ENCODE data around the gene TBCD.

TBCD gene

GRCh38 chr17:82810644-82811430 lies 59.0 kb downstream of the TBCD start:
- DNase-seq (ENCODE audit: low read depth in 2 of 2), result no peak

- DNase-seq (ENCODE audit: low read depth in 2 of 2), result no peak
Observed at GRCh38 chr17:82812058-82812457, 60.2 kb downstream of the TBCD start.

GRCh38 chr17:82812601-82813000 lies 60.7 kb downstream of the TBCD start:
- DNase-seq (ENCODE audit: low read depth in 2 of 2), result no peak

GRCh38 chr17:82813299-82814051 lies 61.6 kb downstream of the TBCD start:
- no peak for DNase-seq (ENCODE audit: low read depth in 2 of 2)

GRCh38 chr17:82814834-82815233 lies 63.0 kb downstream of the TBCD start:
- DNase-seq (ENCODE audit: low read depth in 2 of 2), result no peak

- no peak for DNase-seq (ENCODE audit: low read depth in 2 of 2)
Observed at GRCh38 chr17:82815354-82815753, 63.5 kb downstream of the TBCD start.

- DNase-seq (ENCODE audit: low read depth in 2 of 2), result no peak
Observed at GRCh38 chr17:82815790-82816305, 64.0 kb downstream of the TBCD start.

GRCh38 chr17:82816358-82816757 lies 64.5 kb downstream of the TBCD start:
- no peak for DNase-seq (ENCODE audit: low read depth in 2 of 2)

GRCh38 chr17:82817947-82818346 lies 66.1 kb downstream of the TBCD start:
- no peak for DNase-seq (ENCODE audit: low read depth in 2 of 2)

GRCh38 chr17:82820278-82821251 lies 68.7 kb downstream of the TBCD start:
- DNase-seq (ENCODE audit: low read depth in 2 of 2), result no peak

- DNase-seq (ENCODE audit: low read depth in 2 of 2), result no peak
Observed at GRCh38 chr17:82821554-82821953, 69.7 kb downstream of the TBCD start.

- DNase-seq (ENCODE audit: low read depth in 2 of 2), result no peak
Observed at GRCh38 chr17:82822281-82822680, 70.4 kb downstream of the TBCD start.

GRCh38 chr17:82823004-82823403 lies 71.1 kb downstream of the TBCD start:
- DNase-seq (ENCODE audit: low read depth in 2 of 2), result no peak

- no peak for DNase-seq (ENCODE audit: low read depth in 2 of 2)
Observed at GRCh38 chr17:82825540-82826124, 73.8 kb downstream of the TBCD start.

GRCh38 chr17:82826211-82826610 lies 74.3 kb downstream of the TBCD start:
- no peak for DNase-seq (ENCODE audit: low read depth in 2 of 2)

- no peak for DNase-seq (ENCODE audit: low read depth in 2 of 2)
Observed at GRCh38 chr17:82826956-82827355, 75.1 kb downstream of the TBCD start.

GRCh38 chr17:82828875-82829487 lies 77.1 kb downstream of the TBCD start:
- DNase-seq (ENCODE audit: low read depth in 2 of 2), result no peak

GRCh38 chr17:82830249-82830661 lies 78.4 kb downstream of the TBCD start:
- DNase-seq (ENCODE audit: low read depth in 2 of 2), result no peak

GRCh38 chr17:82831041-82831817 lies 79.4 kb downstream of the TBCD start:
- no peak for DNase-seq (ENCODE audit: low read depth in 2 of 2)

GRCh38 chr17:82831818-82832200 lies 79.9 kb downstream of the TBCD start:
- DNase-seq (ENCODE audit: low read depth in 2 of 2), result no peak
